Activated naive CD8-positive, alpha-beta T cell (primary cell): ENCODE results near the gene CDC37L1.

Experiments
- H3K27ac Mint-ChIP-seq: one replicate; pipeline ENCODE4 v1.8.0; 2021; ENCODE audit warnings: mixed read lengths
- H3K27me3 Mint-ChIP-seq: one replicate; pipeline ENCODE4 v1.8.0; 2021; ENCODE audit warnings: mixed read lengths
- H3K36me3 Mint-ChIP-seq: one replicate; pipeline ENCODE4 v1.8.0; 2021; ENCODE audit warnings: mixed read lengths
- H3K4me1 Mint-ChIP-seq: one replicate; pipeline ENCODE4 v1.8.0; 2021; ENCODE audit warnings: low read depth, mixed read lengths
- H3K4me3 Mint-ChIP-seq: one replicate; pipeline ENCODE4 v1.8.0; 2021; ENCODE audit warnings: mild to moderate bottlenecking, mixed read lengths
- H3K9me3 Mint-ChIP-seq: one replicate; pipeline ENCODE4 v1.8.0; 2021; ENCODE audit warnings: low read depth, mixed read lengths

CDC37L1 gene

GRCh38 chr9:4714266-4715016, 35.1 kb downstream of the CDC37L1 start:
- no peaks in the 10 kb centered on the region for H3K9me3 Mint-ChIP-seq
- no peaks in the 10 kb centered on the region for H3K27me3 Mint-ChIP-seq
- H3K27ac Mint-ChIP-seq: peak overlapping the region; percentile 81
- no peak overlapping the region for H3K4me3 Mint-ChIP-seq
- no peaks in the 10 kb centered on the region for H3K4me1 Mint-ChIP-seq
- peaks cover 10% of the 10 kb centered on the region for H3K36me3 Mint-ChIP-seq

DNA sequence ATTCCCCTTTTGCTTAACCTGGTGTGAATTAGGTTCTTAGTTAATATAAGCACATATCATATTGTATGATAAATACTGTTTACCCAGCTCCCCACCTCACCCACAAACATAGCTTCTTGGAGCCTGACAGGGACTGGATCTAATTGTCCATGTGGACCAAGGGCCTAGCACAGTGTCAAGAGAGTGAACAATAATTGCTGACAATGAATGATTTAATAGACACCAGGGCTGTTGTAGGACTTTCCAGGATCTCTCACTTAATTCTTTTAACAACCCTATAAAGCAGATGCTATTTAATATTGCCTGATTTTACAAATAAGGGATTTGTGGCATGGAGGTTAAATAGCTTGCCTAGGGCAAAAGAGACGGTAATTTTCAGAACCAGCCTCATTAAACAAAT, 36.8 kb downstream of the CDC37L1 start:
- Mint-ChIP-seq H3K27ac (no peak overlapping the region), H3K4me1 (no peaks in the 10 kb centered on the region), H3K9me3 (no peaks in the 10 kb centered on the region), H3K27me3 (no peaks in the 10 kb centered on the region), H3K4me3 (no peak overlapping the region), H3K36me3 (peaks cover 10% of the 10 kb centered on the region)

- Mint-ChIP-seq H3K4me1 (no peaks in the 10 kb centered on the region), H3K27me3 (no peaks in the 10 kb centered on the region), H3K9me3 (no peaks in the 10 kb centered on the region), H3K4me3 (no peak overlapping the region), H3K36me3 (peaks cover 10% of the 10 kb centered on the region), H3K27ac (no peak overlapping the region)
These were observed 38.4 kb downstream of the CDC37L1 start for GRCh38 chr9:4717815-4718214.

- Mint-ChIP-seq H3K27ac (no peak overlapping the region), H3K9me3 (no peaks in the 10 kb centered on the region), H3K27me3 (no peaks in the 10 kb centered on the region), H3K4me3 (no peak overlapping the region), H3K36me3 (peaks cover 9% of the 10 kb centered on the region), H3K4me1 (no peaks in the 10 kb centered on the region)
These were observed 39.5 kb downstream of the CDC37L1 start for GRCh38 chr9:4718911-4719310.

- H3K36me3 Mint-ChIP-seq: peaks cover 4% of the 10 kb centered on the region
- H3K27ac Mint-ChIP-seq: no peak overlapping the region
- peaks cover 15% of the 10 kb centered on the region for H3K4me1 Mint-ChIP-seq
- no peaks in the 10 kb centered on the region for H3K27me3 Mint-ChIP-seq
- no peak overlapping the region for H3K4me3 Mint-ChIP-seq
- no peaks in the 10 kb centered on the region for H3K9me3 Mint-ChIP-seq
These were observed 42.4 kb downstream of the CDC37L1 start for GRCh38 chr9:4721736-4722135.

- Mint-ChIP-seq H3K27me3 (no peaks in the 10 kb centered on the region), H3K36me3 (peaks cover 13% of the 10 kb centered on the region), H3K9me3 (no peaks in the 10 kb centered on the region), H3K4me3 (no peak overlapping the region), H3K4me1 (peaks cover 28% of the 10 kb centered on the region), H3K27ac (peak overlapping the region; percentile 54)
These were observed 46.5 kb downstream of the CDC37L1 start for GRCh38 chr9:4725706-4726442.

- Mint-ChIP-seq H3K9me3 (no peaks in the 10 kb centered on the region), H3K27me3 (no peaks in the 10 kb centered on the region), H3K36me3 (peaks cover 14% of the 10 kb centered on the region), H3K4me3 (no peak overlapping the region), H3K27ac (no peak overlapping the region), H3K4me1 (peaks cover 39% of the 10 kb centered on the region)
These were observed 48.2 kb downstream of the CDC37L1 start for GRCh38 chr9:4727593-4727992.

- H3K27ac Mint-ChIP-seq: no peak overlapping the region
- H3K4me1 Mint-ChIP-seq: peaks cover 45% of the 10 kb centered on the region
- no peak overlapping the region for H3K4me3 Mint-ChIP-seq
- no peaks in the 10 kb centered on the region for H3K27me3 Mint-ChIP-seq
- H3K9me3 Mint-ChIP-seq: no peaks in the 10 kb centered on the region
- H3K36me3 Mint-ChIP-seq: peaks cover 10% of the 10 kb centered on the region
These were observed 53.5 kb downstream of the CDC37L1 start for GRCh38 chr9:4732890-4733289.

DNA sequence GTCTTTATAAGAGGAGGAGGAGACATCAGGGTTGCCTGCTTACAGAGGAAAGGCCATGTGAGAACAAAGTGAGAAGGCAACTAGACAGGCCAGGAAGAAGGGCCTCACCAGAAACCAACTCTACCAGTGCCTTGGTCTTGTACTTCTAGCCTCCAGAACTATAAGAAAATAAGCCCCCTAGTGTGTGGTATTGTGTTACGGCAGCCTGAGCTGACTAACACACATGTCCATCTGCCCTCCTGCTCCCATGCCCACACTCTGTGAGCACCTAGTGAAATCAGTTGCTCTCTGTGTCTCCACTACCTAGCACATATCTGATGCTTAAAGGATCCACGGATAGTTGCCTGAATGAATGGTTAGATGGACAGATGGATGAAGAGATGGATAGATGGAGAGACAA, 54.8 kb downstream of the CDC37L1 start:
- no peak overlapping the region for H3K27ac Mint-ChIP-seq
- H3K27me3 Mint-ChIP-seq: no peaks in the 10 kb centered on the region
- no peaks in the 10 kb centered on the region for H3K9me3 Mint-ChIP-seq
- H3K4me3 Mint-ChIP-seq: no peak overlapping the region
- peaks cover 10% of the 10 kb centered on the region for H3K36me3 Mint-ChIP-seq
- H3K4me1 Mint-ChIP-seq: peaks cover 52% of the 10 kb centered on the region

GRCh38 chr9:4738866-4739586, 59.7 kb downstream of the CDC37L1 start:
- Mint-ChIP-seq H3K27ac (no peak overlapping the region), H3K4me3 (peak overlapping the region; percentile 93), H3K36me3 (no peaks in the 10 kb centered on the region), H3K27me3 (no peaks in the 10 kb centered on the region), H3K9me3 (no peaks in the 10 kb centered on the region), H3K4me1 (peaks cover 50% of the 10 kb centered on the region)

- no peaks in the 10 kb centered on the region for H3K9me3 Mint-ChIP-seq
- H3K27ac Mint-ChIP-seq: peak overlapping the region; percentile 88
- no peaks in the 10 kb centered on the region for H3K36me3 Mint-ChIP-seq
- H3K4me3 Mint-ChIP-seq: peak overlapping the region; percentile 93
- peaks cover 43% of the 10 kb centered on the region for H3K4me1 Mint-ChIP-seq
- H3K27me3 Mint-ChIP-seq: no peaks in the 10 kb centered on the region
These were observed 60.4 kb downstream of the CDC37L1 start for GRCh38 chr9:4739587-4740387.

DNA sequence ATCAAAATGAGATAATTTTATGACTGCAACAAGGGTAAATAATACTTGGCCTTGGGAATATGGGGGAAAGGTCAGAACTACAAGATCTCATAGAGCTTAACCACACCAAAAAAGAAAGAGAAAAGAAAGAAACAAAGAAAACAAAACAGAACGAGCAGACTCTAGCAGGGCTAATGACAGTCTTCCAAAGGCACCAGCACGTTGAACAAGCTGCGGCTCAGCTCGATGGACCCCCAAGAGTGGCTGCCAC, 60.9 kb downstream of the CDC37L1 start:
- H3K27me3 Mint-ChIP-seq: no peaks in the 10 kb centered on the region
- H3K36me3 Mint-ChIP-seq: no peaks in the 10 kb centered on the region
- peak overlapping the region; percentile 88 for H3K27ac Mint-ChIP-seq
- H3K4me3 Mint-ChIP-seq: peak overlapping the region; percentile 93
- H3K9me3 Mint-ChIP-seq: no peaks in the 10 kb centered on the region
- peaks cover 42% of the 10 kb centered on the region for H3K4me1 Mint-ChIP-seq

DNA sequence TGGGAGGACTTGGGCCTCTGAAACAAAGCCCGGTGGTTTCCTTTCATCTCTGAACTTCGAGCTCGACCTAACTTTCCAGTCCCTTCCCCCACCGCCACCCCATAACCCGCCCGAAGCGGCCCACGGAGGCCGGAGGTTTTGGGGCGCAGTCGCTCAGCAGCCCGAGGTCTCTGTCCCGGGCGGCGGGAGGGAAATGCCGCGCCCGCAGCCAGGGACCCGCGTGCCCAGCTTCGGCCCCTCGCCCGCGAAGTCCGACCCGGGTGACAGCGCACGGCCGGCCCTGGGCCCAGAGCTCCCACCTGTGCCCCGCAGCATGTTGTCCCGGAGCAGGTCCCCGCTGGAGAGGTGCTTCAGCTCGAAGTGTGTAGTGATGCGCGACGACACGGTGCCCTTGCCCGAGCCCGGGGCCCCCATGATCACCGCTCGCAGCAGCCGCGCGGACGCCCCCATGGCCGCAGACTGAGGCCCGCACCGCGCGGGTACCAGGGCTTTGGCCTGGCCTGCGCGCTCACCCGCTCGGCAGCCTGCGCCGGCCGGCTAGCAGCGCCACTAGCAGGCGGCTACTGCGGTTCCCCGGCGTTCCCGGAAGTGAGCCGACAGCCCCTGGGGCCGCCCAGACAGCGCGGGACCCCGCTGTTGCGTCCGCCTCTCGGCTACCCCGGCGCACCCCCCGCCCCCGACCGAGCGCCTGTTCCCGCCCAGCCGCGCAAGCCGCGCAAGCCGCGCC, 61.4 kb downstream of the CDC37L1 start, which contains the start of gene AK3:
Gene AK3, minus strand, starts transcription at position 565 of the 727 bp plus-strand sequence. Its CDS starts 115 bp downstream, at position 450.
- Mint-ChIP-seq H3K36me3 (no peaks in the 10 kb centered on the region), H3K4me3 (peak within 1 kb of the TSS; percentile 93), H3K9me3 (no peaks in the 10 kb centered on the region), H3K27me3 (no peaks in the 10 kb centered on the region), H3K4me1 (peaks cover 44% of the 10 kb centered on the region), H3K27ac (peak within 1 kb of the TSS; percentile 88)
